Endothelial cell (in vitro differentiated cells): ENCODE data around the gene UBC. TPM values are rescaled to one million over a fixed set of nuclear protein-coding genes. Genes with fewer than 3 reads are reported as not detected.
A peak's percentile ranks its signal among the peaks of the same experiment; 100 is the strongest.
"Not testable (repeated sequence)": the region's sequence is repeated elsewhere in the genome, so short reads cannot be mapped to it uniquely, and the experiment has no call there.

Source experiments
- DNase-seq: peaks from one replicate; pipeline ENCODE4 v3.0.0; 2021; ENCODE audit warnings: low spot score
- H3K27ac Mint-ChIP-seq: one replicate; pipeline ENCODE4 v1.8.0; 2021; ENCODE audit warnings: mixed read lengths, inconsistent platforms; ENCODE audit not compliant: unreplicated experiment
- H3K27me3 Mint-ChIP-seq: one replicate; pipeline ENCODE4 v1.8.0; 2021; ENCODE audit warnings: mild to moderate bottlenecking, moderate library complexity, mixed read lengths, inconsistent platforms; ENCODE audit not compliant: unreplicated experiment
- H3K36me3 Mint-ChIP-seq: one replicate; pipeline ENCODE4 v1.8.0; 2021; ENCODE audit warnings: mild to moderate bottlenecking, low read depth, mixed read lengths, inconsistent platforms; ENCODE audit not compliant: unreplicated experiment
- H3K4me1 Mint-ChIP-seq: one replicate; pipeline ENCODE4 v1.8.0; 2021; ENCODE audit warnings: mild to moderate bottlenecking, mixed read lengths, inconsistent platforms; ENCODE audit not compliant: unreplicated experiment
- H3K4me3 Mint-ChIP-seq: one replicate; pipeline ENCODE4 v1.8.0; 2021; ENCODE audit warnings: mild to moderate bottlenecking, mixed read lengths, inconsistent platforms; ENCODE audit not compliant: unreplicated experiment
- H3K9me3 Mint-ChIP-seq: one replicate; pipeline ENCODE4 v1.8.0; 2021; ENCODE audit warnings: mixed read lengths, inconsistent platforms; ENCODE audit not compliant: unreplicated experiment
- total RNA-seq: library from RNA; stranded (reverse); fragmentation: NEBNext Ultra II Directional; extraction: Animal tissue kit (Norgen Biotek cat#: 25700); gene quantifications from one replicate; pipeline ENCODE4 v1.2.1, GENCODE V29; 2021; ENCODE audit not compliant: unreplicated experiment
- TF ChIP-seq, protein P1 (sequence below): fragments of 200-600 bp; sonication (generic); IDR thresholded peaks from one replicate; pipeline ENCODE4 v1.5.0; 2021; ENCODE audit warnings: antibody characterized with exemption; ENCODE audit not compliant: unreplicated experiment

The UBC gene
- total RNA-seq, 1 donor from 2014 or later = 765 TPM

DNA sequence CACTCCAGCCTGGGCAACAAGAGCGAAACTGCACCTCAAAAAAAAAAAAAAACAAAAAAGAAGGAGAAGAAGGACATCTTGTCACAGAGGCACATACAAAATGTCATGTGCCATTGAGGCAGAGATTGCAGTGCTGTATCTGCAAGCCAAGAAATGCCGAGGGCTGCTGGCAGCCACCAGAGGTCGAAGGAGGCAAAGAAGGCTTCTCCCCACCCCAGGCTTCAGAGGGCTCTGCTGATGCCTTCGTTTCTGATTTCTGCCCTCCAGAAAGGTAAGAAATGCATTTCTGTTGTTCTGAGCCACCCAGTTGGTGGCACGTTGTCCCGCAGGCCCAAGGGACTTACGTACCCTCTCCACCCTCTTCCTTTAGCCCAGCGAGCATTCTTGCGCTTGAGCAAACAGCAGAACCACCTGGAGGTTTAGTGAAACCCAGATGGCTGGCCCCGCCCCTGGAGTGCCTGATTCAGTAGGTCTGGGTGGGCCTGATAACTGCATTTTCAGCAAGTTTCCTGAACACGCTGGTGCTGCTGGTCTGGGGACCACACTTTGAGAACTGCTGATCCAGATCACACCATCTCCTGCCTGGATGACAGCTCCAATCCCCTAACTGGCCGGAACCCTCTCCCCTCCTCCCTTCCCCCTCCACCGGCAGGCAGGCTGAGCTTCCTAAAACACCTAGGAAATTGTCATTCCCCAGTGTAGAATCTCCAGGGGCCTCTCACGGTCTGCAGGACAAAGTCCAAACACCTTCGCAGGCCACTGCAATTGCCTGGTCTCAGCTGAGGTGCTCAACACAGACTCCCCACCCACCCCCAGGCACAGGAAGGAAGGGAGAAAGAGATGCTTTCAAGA, 29.6 kb downstream of the UBC start:
- Mint-ChIP-seq H3K36me3 (no peaks in the 10 kb centered on the region), H3K4me3 (no peak overlapping the region), H3K9me3 (no peaks in the 10 kb centered on the region), H3K4me1 (peaks cover 14% of the 10 kb centered on the region), H3K27me3 (peaks cover 3% of the 10 kb centered on the region), H3K27ac (no peak overlapping the region)
- DNase-seq = no peak
- TF ChIP-seq, protein P1, sequence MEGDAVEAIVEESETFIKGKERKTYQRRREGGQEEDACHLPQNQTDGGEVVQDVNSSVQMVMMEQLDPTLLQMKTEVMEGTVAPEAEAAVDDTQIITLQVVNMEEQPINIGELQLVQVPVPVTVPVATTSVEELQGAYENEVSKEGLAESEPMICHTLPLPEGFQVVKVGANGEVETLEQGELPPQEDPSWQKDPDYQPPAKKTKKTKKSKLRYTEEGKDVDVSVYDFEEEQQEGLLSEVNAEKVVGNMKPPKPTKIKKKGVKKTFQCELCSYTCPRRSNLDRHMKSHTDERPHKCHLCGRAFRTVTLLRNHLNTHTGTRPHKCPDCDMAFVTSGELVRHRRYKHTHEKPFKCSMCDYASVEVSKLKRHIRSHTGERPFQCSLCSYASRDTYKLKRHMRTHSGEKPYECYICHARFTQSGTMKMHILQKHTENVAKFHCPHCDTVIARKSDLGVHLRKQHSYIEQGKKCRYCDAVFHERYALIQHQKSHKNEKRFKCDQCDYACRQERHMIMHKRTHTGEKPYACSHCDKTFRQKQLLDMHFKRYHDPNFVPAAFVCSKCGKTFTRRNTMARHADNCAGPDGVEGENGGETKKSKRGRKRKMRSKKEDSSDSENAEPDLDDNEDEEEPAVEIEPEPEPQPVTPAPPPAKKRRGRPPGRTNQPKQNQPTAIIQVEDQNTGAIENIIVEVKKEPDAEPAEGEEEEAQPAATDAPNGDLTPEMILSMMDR = no peak

DNA sequence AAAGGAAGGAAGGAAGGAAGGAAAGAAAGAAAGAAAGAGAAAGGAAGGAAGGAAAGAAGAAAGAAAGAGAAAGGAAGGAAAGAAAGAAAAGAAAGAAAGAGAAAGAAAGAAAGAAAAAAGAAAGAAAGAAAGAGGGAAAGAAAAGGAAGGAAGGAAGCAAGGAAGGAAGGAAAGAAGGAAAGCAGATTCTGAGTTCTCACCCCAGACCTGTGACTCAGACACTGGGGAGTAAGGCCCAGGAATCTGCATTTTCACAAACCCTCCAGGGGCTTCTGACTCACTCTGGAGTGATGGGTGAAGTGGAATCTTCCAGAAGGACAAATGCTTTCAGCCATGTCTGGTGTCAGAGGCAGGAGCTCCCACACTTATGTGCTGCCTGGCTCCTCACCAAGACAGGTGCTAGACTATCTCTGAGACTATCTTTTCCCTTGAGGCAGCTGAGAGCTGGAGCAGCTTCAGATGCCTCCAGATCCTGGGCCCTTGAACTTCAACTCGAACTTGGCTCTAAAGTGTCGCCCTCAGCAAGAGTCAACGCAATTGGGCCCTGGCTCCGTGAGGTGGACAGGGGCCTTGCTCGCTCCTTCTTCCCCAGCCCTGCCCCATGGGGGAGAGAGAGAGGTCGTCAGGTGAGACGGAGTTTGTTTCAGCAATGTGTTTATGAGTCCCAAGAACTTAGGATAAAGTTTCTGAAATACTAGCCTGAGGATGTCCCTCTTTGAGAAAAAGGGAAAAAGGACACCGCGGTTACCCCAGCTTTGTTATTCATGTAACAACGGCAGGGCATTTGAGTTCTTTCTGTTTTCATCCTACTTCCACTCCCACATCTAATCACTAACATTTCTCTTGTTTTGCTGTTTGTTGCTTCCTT, 31.0 kb downstream of the UBC start:
- Mint-ChIP-seq H3K36me3 (no peaks in the 10 kb centered on the region), H3K27ac (peak overlapping the region; percentile 62), H3K4me1 (peaks cover 14% of the 10 kb centered on the region), H3K27me3 (peaks cover 3% of the 10 kb centered on the region), H3K9me3 (no peaks in the 10 kb centered on the region), H3K4me3 (no peak overlapping the region)
- no peak for DNase-seq
- TF ChIP-seq, protein P1 = no peak

DNA sequence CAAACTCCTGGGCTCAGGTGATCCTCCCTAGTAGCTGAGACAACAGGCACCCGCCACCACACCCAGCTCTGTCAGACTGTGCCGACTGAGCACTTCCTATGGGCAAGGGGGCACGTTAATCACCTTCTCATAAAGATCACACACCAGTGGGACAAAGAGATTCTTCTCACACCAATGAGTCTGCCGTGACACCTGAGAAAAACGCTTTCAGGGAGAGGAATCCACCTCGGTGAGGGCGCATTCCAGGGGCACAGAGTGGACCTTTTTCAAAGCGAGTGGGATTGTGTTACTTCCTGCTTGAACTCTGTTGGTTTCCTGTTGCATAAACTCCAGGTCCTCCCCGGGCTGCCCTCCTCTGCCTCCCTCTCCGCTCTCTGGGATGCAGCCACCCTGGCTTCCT, 33.3 kb downstream of the UBC start:
- Mint-ChIP-seq H3K9me3 (no peaks in the 10 kb centered on the region), H3K36me3 (no peaks in the 10 kb centered on the region), H3K4me1 (peaks cover 14% of the 10 kb centered on the region), H3K27ac (peak overlapping the region; percentile 72), H3K27me3 (peaks cover 3% of the 10 kb centered on the region), H3K4me3 (no peak overlapping the region)
- TF ChIP-seq, protein P1 = no peak
- peak; percentile 24 for DNase-seq

DNA sequence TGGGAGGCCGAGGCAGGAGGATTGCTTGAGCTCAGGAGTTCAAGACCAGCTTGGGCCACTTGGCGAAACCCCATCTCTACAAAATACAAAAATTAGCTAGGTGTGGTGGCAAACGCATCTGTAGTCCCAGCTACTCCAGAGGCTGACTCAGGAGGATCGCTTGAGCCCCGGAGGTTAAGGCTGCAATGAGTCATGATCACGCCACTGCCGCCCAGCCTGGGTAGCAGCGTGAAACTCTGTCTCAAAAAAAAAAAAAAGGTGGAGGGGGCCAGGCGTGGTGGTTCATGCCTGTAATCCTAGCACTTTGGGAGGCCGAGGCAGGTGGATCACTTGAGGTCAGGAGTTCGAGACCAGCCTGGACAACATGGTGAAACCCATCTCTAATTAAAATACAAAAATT, 34.1 kb downstream of the UBC start:
- DNase-seq, H3K9me3 Mint-ChIP-seq, H3K27ac Mint-ChIP-seq, H3K36me3 Mint-ChIP-seq, H3K27me3 Mint-ChIP-seq, H3K4me3 Mint-ChIP-seq: not testable (repeated sequence)
- peaks cover 14% of the 10 kb centered on the region for H3K4me1 Mint-ChIP-seq

DNA sequence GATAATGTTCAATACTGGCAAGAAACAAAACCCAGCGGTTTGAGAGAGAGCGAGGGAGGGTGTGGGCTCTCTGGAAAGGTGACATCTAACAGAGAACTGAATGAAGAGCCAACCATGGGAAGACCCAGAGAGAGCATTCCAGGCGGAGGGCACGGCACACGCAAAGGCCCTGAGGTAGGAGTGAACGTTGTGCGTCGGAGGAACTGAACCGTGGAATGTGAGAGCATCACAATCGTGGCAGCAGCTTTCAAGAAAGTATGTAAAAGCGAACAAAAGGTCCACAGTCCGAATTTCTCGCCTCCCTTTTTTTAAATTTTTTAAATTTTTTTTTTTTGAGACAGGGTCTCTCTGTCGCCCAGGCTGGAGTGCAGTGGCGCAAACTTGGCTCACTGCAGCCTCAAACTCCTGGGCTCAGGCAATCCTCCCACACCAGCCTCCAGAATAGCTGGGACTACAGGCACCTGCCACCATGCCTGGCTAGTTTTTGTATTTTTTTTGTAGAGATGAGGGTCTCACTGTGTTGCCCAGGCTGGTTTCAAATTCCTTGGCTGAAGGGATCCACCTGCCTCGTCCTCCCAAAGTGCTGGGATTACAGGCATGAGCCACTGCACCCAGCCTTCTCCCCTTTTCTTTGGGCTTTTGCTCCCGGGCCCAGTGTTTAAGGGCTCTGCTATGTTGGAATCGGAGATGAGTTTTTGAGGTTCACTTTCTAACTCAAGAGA, 35.5 kb downstream of the UBC start:
- no peaks in the 10 kb centered on the region for H3K9me3 Mint-ChIP-seq
- H3K27ac Mint-ChIP-seq = peak overlapping the region; percentile 15
- TF ChIP-seq, protein P1 = no peak
- no peak for DNase-seq
- H3K4me3 Mint-ChIP-seq = no peak overlapping the region
- no peaks in the 10 kb centered on the region for H3K36me3 Mint-ChIP-seq
- H3K27me3 Mint-ChIP-seq = peaks cover 2% of the 10 kb centered on the region
- H3K4me1 Mint-ChIP-seq = peaks cover 14% of the 10 kb centered on the region
